Amygdala (tissue), 56 donors: ENCODE data around the gene ASB6.
"Not testable (repeated sequence)": the region's sequence is repeated elsewhere in the genome, so short reads cannot be mapped to it uniquely, and the experiment has no call there.

Experiments used
- DNase-seq, 56 donors: peaks; one replicate each; lab custom pipeline; 2025; lab: John Stamatoyannopoulos, UW

The ASB6 gene

DNA sequence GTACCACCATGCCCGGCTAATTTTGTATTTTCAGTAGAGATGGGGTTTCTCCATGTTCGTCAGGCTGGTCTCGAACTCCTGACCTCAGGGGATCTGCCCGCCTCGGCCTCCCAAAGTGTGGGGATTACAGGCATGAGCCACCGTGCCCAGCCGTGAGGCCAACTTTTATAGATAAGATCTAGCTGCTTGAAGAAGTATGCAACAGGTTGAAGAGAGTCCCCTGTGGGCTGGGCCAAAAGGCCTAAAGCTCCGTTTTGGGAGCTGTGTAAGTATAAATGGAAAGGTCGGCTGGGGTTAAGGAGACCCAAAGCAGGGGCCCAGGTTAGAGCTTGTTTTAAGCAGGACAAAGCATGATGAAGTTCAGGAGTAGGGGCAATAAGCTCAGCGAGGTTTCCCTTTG, 49.2 kb downstream of the ASB6 start:
- not testable (repeated sequence) for DNase-seq

GRCh38 chr9:129591916-129592315, 50.0 kb downstream of the ASB6 start:
- DNase-seq = no peak

DNA sequence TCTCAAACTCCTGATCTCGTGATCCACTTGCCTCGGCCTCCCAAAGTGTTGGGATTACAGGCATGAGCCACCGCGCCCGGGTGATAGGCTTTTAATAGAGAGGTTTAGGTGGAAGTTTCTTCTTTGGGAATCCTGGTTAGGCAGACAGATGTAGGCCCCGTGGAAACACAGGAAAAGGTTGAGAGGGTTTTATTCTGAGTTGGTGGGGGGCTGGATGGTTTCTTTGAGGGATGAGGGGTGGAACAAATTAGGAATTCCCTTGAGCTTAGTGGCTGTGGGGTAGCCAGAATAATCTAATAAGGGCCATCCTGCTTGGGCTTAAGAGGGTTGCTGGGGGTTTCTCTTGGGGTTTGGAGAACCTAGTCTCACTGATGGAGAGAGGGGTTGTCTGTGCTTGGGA, 51.5 kb downstream of the ASB6 start:
- no peak for DNase-seq

GRCh38 chr9:129587487-129588262, 54.3 kb downstream of the ASB6 start:
- no peak for DNase-seq

- DNase-seq = no peak
Observed at GRCh38 chr9:129586685-129587084, 55.3 kb downstream of the ASB6 start.

- no peak for DNase-seq
Observed at GRCh38 chr9:129586245-129586644, 55.7 kb downstream of the ASB6 start.

DNA sequence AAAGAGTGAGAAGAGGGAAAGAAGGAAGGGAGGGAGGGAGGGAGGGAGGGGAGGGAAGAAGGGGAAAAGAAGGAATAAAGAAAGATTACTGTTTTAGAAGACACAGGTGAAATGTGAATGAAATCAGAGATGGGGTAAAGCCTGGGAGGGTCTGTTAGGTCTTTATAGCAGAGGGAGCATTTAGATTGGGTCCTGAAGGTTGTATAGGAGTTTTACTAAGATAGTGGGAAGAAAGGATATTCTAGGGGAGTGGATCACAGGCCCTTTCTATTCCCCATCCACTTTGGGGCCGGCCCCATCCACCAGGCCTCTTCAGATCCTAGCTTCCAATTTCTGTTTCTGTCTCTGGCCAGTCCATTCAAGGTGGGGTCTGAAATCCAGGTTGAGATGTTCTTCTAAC, 56.6 kb downstream of the ASB6 start:
- no peak for DNase-seq
